HEK293 (cell line): ENCODE data around the gene FADD.

ENCODE experiments used
- CTCF ChIA-PET: fragments of 350-600 bp; formaldehyde crosslinking; extraction: SDS; loops from one replicate; lab custom pipeline; 2021; ENCODE audit warnings: antibody characterized with exemption; lab: Yijun Ruan, JAX
- POLR2A ChIA-PET: fragments of 300-600 bp; formaldehyde crosslinking; extraction: SDS; loops from one replicate; lab custom pipeline; 2020; ENCODE audit warnings: antibody characterized with exemption, inconsistent platforms; lab: Yijun Ruan, JAX
- H3K27ac ChIP-seq: fragments of 200-500 bp; sonication (Bioruptor generic); 2 replicates; pipeline ENCODE4 v1.5.1; 2014; ENCODE audit warnings: low read depth, low read length, control low read depth, inconsistent platforms; ENCODE audit errors: extremely low read depth
- H3K36me3 ChIP-seq, 2 experiments: fragments of 200-500 bp in 1 of 2; sonication (Bioruptor generic) in 1 of 2; 1 replicate in 1 of 2; 2 replicates in 1 of 2; pipeline ENCODE4 v1.5.1; 2014 to 2017; ENCODE audit warnings: inconsistent platforms in 2 of 2, low read length in 2 of 2; ENCODE audit not compliant: control insufficient read depth in 2 of 2, insufficient read depth in 1 of 2
- H3K4me1 ChIP-seq: fragments of 200-500 bp; sonication (Bioruptor generic); 2 replicates; pipeline ENCODE4 v1.5.1; 2014; ENCODE audit warnings: mild to moderate bottlenecking, low read length, inconsistent platforms; ENCODE audit not compliant: control insufficient read depth, insufficient read depth
- H3K4me3 ChIP-seq: 2 replicates; pipeline ENCODE4 v1.5.1; 2011; ENCODE audit warnings: low read depth, mild to moderate bottlenecking, control low read depth, low read length, moderate library complexity
- H3K9me3 ChIP-seq: fragments of 200-500 bp; sonication (Bioruptor generic); 2 replicates; pipeline ENCODE4 v1.5.1; 2014; ENCODE audit warnings: low read depth, low read length, inconsistent platforms; ENCODE audit not compliant: control insufficient read depth, insufficient read depth
- FEZF1 ChIP-seq: fragments of 450-650 bp; formaldehyde crosslinking; IDR thresholded peaks from 2 replicates; pipeline ENCODE4 v1.5.1; 2016; ENCODE audit warnings: missing biosample characterization, missing genetic modification characterization
- GLI2 ChIP-seq: fragments of 450-650 bp; formaldehyde crosslinking; IDR thresholded peaks from 2 replicates; pipeline ENCODE4; 2017; ENCODE audit warnings: missing biosample characterization, missing genetic modification characterization, low read depth, borderline replicate concordance
- KLF8 ChIP-seq: fragments of 450-650 bp; formaldehyde crosslinking; IDR thresholded peaks from 2 replicates; pipeline ENCODE4 v1.5.1; 2016; ENCODE audit warnings: missing biosample characterization, missing genetic modification characterization
- MEIS1 ChIP-seq: sonication (generic); formaldehyde crosslinking; IDR thresholded peaks from 2 replicates; pipeline ENCODE4 v1.8.1; 2022; ENCODE audit warnings: missing genetic modification reagents, mild to moderate bottlenecking, borderline replicate concordance
- SCRT2 ChIP-seq: fragments of 450-650 bp; formaldehyde crosslinking; IDR thresholded peaks from 2 replicates; pipeline ENCODE4 v1.5.1; 2016; ENCODE audit warnings: missing biosample characterization, missing genetic modification characterization
- SETDB1 ChIP-seq: IDR thresholded peaks from one replicate; pipeline ENCODE4 v1.6.1; 2017; ENCODE audit warnings: mild to moderate bottlenecking, low read length, moderate library complexity, mixed read lengths; ENCODE audit not compliant: insufficient read length
- ZFP3 ChIP-seq: fragments of 450-650 bp; formaldehyde crosslinking; IDR thresholded peaks from 2 replicates; pipeline ENCODE4 v1.5.1; 2016; ENCODE audit warnings: low read depth, missing biosample characterization, missing genetic modification characterization
- ZNF132 ChIP-seq: fragments of 450-650 bp; formaldehyde crosslinking; IDR thresholded peaks from 2 replicates; pipeline ENCODE4 v1.5.1; 2017; ENCODE audit warnings: missing biosample characterization, missing genetic modification characterization, borderline replicate concordance
- ZNF146 ChIP-seq: fragments of 450-650 bp; formaldehyde crosslinking; IDR thresholded peaks from 2 replicates; pipeline ENCODE4 v1.5.1; 2016; ENCODE audit warnings: missing biosample characterization, missing genetic modification characterization
- ZNF202 ChIP-seq: fragments of 450-650 bp; formaldehyde crosslinking; IDR thresholded peaks from 2 replicates; pipeline ENCODE4 v1.5.1; 2016; ENCODE audit warnings: missing biosample characterization, missing genetic modification characterization, borderline replicate concordance
- ZNF221 ChIP-seq: fragments of 450-650 bp; formaldehyde crosslinking; IDR thresholded peaks from 2 replicates; pipeline ENCODE4 v1.5.1; 2017; ENCODE audit warnings: missing biosample characterization, missing genetic modification characterization, borderline replicate concordance
- ZNF23 ChIP-seq: fragments of 450-650 bp; formaldehyde crosslinking; IDR thresholded peaks from 2 replicates; pipeline ENCODE4 v1.5.1; 2016; ENCODE audit warnings: missing biosample characterization, missing genetic modification characterization, borderline replicate concordance
- ZNF239 ChIP-seq: fragments of 450-650 bp; formaldehyde crosslinking; IDR thresholded peaks from 2 replicates; pipeline ENCODE4 v1.5.1; 2016; ENCODE audit warnings: missing biosample characterization, missing genetic modification characterization
- ZNF248 ChIP-seq: fragments of 450-650 bp; formaldehyde crosslinking; IDR thresholded peaks from 2 replicates; pipeline ENCODE4 v1.5.1; 2017; ENCODE audit warnings: missing biosample characterization, missing genetic modification characterization
- ZNF274 ChIP-seq, 2 experiments: fragments of 200-500 bp in 1 of 2; fragments of 450-650 bp in 1 of 2; sonication (Bioruptor generic) in 1 of 2; formaldehyde crosslinking in 1 of 2; IDR thresholded peaks; 2 replicates each; pipeline versions ENCODE4 v1.5.1 to v1.6.1; 2014 to 2016; ENCODE audit warnings: borderline replicate concordance in 1 of 2, inconsistent platforms in 1 of 2, low read length in 1 of 2, missing biosample characterization in 1 of 2, missing genetic modification characterization in 1 of 2
- ZNF324 ChIP-seq: fragments of 450-650 bp; formaldehyde crosslinking; IDR thresholded peaks from 2 replicates; pipeline ENCODE4 v1.5.1; 2016; ENCODE audit warnings: missing biosample characterization, missing genetic modification characterization
- ZNF404 ChIP-seq: fragments of 450-650 bp; formaldehyde crosslinking; IDR thresholded peaks from 2 replicates; pipeline ENCODE4 v1.5.1; 2017; ENCODE audit warnings: missing biosample characterization, missing genetic modification characterization
- ZNF544 ChIP-seq: fragments of 450-650 bp; formaldehyde crosslinking; IDR thresholded peaks from 2 replicates; pipeline ENCODE4 v1.5.0; 2017; ENCODE audit warnings: missing biosample characterization, missing genetic modification characterization
- ZNF600 ChIP-seq: fragments of 450-650 bp; formaldehyde crosslinking; IDR thresholded peaks from 2 replicates; pipeline ENCODE4 v1.5.1; 2016; ENCODE audit warnings: missing biosample characterization, missing genetic modification characterization
- ZNF670 ChIP-seq: fragments of 450-650 bp; formaldehyde crosslinking; IDR thresholded peaks from 2 replicates; pipeline ENCODE4 v1.5.1; 2016; ENCODE audit warnings: missing biosample characterization, missing genetic modification characterization, low read depth
- ZNF76 ChIP-seq: fragments of 450-650 bp; formaldehyde crosslinking; IDR thresholded peaks from 2 replicates; pipeline ENCODE4; 2016; ENCODE audit warnings: low read depth, missing biosample characterization, missing genetic modification characterization, borderline replicate concordance
- ZNF768 ChIP-seq: fragments of 450-650 bp; formaldehyde crosslinking; IDR thresholded peaks from 2 replicates; pipeline ENCODE4 v1.5.1; 2018; ENCODE audit warnings: missing biosample characterization, mild to moderate bottlenecking, missing genetic modification characterization
- ZNF791 ChIP-seq: fragments of 450-650 bp; formaldehyde crosslinking; IDR thresholded peaks from 2 replicates; pipeline ENCODE4 v1.5.1; 2016; ENCODE audit warnings: missing biosample characterization, missing genetic modification characterization
- ZXDB ChIP-seq: fragments of 450-650 bp; formaldehyde crosslinking; IDR thresholded peaks from 2 replicates; pipeline ENCODE4 v1.5.1; 2016; ENCODE audit warnings: missing biosample characterization, missing genetic modification characterization
- TF ChIP-seq, protein P1 (sequence below): fragments of 450-650 bp; formaldehyde crosslinking; IDR thresholded peaks from 2 replicates; pipeline ENCODE4 v1.5.1; 2016; ENCODE audit warnings: missing biosample characterization, missing genetic modification characterization
- TF ChIP-seq, protein P2 (sequence below): fragments of 450-650 bp; formaldehyde crosslinking; IDR thresholded peaks from 2 replicates; pipeline ENCODE4 v1.5.1; 2016; ENCODE audit warnings: missing biosample characterization, missing genetic modification characterization
- TF ChIP-seq, protein P3 (sequence below): fragments of 450-650 bp; formaldehyde crosslinking; optimal IDR thresholded peaks from 2 replicates; pipeline ENCODE3; 2016; ENCODE audit warnings: missing biosample characterization, mild to moderate bottlenecking, missing genetic modification characterization
- TF ChIP-seq, protein P4 (sequence below): fragments of 450-650 bp; formaldehyde crosslinking; IDR thresholded peaks from 2 replicates; pipeline ENCODE4 v1.5.1; 2016; ENCODE audit warnings: missing biosample characterization, missing genetic modification characterization
- TF ChIP-seq, protein P5 (sequence below): fragments of 450-650 bp; formaldehyde crosslinking; IDR thresholded peaks from 2 replicates; pipeline ENCODE4; 2016; ENCODE audit warnings: missing biosample characterization, missing genetic modification characterization

Gene FADD

DNA sequence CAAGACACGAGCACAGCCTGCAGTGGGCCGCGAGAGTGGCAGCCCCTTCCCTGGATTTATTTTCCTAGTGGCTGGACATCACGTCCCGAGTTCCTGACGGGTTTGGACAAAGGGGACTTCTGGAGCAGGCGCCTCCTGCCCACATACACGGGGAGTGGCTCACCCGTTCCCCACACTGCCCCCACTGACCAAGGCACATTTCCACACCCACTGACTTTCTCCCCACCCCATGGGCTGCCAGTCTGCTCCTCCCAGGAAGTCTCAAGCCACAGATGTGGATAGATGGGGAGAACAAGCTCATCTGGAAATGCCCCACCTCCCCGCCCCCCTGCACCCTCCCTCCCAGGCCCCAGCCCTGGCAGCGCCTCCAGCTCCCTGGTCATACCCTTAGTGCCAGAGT lies 34.0 kb upstream of the FADD start:
- Histone ChIP-seq H3K9me3 (no peaks in the 10 kb centered on the region), H3K27ac (no peak overlapping the region), H3K36me3 (no peaks in the 10 kb centered on the region), H3K4me1 (no peaks in the 10 kb centered on the region), H3K4me3 (no peak overlapping the region)
- CTCF ChIA-PET: no interaction called here
- TF ChIP-seq ZNF202 (tag by site-specific recombination) (no peak), ZNF23 (tag by site-specific recombination) (no peak), GLI2 (no peak), ZFP3 (tag by site-specific recombination) (no peak), ZNF248 (tag by site-specific recombination) (no peak), KLF8 (no peak), ZNF146 (tag by site-specific recombination) (no peak), ZNF132 (no peak), ZNF324 (tag by site-specific recombination) (no peak), FEZF1 (tag by site-specific recombination) (no peak), SETDB1 (no peak), ZNF544 (tag by site-specific recombination) (no peak), MEIS1 (CRISPR knock-in tag) (no peak), ZNF600 (tag by site-specific recombination) (no peak), ZNF768 (tag by site-specific recombination) (no peak), ZNF221 (tag by site-specific recombination) (no peak)
- TF ChIP-seq, protein P1, sequence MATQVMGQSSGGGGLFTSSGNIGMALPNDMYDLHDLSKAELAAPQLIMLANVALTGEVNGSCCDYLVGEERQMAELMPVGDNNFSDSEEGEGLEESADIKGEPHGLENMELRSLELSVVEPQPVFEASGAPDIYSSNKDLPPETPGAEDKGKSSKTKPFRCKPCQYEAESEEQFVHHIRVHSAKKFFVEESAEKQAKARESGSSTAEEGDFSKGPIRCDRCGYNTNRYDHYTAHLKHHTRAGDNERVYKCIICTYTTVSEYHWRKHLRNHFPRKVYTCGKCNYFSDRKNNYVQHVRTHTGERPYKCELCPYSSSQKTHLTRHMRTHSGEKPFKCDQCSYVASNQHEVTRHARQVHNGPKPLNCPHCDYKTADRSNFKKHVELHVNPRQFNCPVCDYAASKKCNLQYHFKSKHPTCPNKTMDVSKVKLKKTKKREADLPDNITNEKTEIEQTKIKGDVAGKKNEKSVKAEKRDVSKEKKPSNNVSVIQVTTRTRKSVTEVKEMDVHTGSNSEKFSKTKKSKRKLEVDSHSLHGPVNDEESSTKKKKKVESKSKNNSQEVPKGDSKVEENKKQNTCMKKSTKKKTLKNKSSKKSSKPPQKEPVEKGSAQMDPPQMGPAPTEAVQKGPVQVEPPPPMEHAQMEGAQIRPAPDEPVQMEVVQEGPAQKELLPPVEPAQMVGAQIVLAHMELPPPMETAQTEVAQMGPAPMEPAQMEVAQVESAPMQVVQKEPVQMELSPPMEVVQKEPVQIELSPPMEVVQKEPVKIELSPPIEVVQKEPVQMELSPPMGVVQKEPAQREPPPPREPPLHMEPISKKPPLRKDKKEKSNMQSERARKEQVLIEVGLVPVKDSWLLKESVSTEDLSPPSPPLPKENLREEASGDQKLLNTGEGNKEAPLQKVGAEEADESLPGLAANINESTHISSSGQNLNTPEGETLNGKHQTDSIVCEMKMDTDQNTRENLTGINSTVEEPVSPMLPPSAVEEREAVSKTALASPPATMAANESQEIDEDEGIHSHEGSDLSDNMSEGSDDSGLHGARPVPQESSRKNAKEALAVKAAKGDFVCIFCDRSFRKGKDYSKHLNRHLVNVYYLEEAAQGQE (tag by site-specific recombination): no peak
- TF ChIP-seq, protein P2, sequence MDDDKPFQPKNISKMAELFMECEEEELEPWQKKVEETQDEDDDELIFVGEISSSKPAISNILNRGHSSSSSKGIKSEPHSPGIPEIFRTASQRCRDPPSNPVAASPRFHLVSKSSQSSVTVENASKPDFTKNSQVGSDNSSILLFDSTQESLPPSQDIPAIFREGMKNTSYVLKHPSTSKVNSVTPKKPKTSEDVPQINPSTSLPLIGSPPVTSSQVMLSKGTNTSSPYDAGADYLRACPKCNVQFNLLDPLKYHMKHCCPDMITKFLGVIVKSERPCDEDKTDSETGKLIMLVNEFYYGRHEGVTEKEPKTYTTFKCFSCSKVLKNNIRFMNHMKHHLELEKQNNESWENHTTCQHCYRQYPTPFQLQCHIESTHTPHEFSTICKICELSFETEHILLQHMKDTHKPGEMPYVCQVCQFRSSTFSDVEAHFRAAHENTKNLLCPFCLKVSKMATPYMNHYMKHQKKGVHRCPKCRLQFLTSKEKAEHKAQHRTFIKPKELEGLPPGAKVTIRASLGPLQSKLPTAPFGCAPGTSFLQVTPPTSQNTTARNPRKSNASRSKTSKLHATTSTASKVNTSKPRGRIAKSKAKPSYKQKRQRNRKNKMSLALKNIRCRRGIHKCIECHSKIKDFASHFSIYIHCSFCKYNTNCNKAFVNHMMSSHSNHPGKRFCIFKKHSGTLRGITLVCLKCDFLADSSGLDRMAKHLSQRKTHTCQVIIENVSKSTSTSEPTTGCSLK (tag by site-specific recombination): no peak
- TF ChIP-seq, protein P3, sequence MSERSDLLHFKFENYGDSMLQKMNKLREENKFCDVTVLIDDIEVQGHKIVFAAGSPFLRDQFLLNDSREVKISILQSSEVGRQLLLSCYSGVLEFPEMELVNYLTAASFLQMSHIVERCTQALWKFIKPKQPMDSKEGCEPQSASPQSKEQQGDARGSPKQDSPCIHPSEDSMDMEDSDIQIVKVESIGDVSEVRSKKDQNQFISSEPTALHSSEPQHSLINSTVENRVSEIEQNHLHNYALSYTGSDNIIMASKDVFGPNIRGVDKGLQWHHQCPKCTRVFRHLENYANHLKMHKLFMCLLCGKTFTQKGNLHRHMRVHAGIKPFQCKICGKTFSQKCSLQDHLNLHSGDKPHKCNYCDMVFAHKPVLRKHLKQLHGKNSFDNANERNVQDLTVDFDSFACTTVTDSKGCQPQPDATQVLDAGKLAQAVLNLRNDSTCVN (tag by site-specific recombination): no peak
- POLR2A ChIA-PET: no interaction called here

DNA sequence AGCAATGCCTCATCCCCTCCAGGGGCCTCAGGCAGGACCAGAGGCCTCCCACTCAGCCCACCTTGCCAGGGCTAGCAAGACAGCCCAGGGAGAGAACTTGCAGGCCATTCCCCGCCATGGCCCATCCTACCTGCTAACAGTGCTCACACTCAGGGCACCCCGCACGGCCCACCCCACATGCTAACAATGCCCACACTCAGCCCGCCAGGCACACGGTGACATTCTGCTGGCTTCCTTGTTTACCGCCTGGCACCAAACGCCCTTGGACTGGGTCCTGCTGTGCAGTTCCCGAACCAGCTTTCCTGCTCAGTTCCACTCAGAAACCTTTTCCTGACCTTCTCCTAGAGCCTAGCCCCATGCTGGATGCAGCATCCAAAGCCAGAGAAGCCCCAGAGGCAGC lies 33.5 kb upstream of the FADD start:
- no peaks in the 10 kb centered on the region for H3K9me3 ChIP-seq
- H3K4me1 ChIP-seq: no peaks in the 10 kb centered on the region
- POLR2A ChIA-PET: no interaction called here
- no peaks in the 10 kb centered on the region for H3K36me3 ChIP-seq
- CTCF ChIA-PET: interaction anchor here (0.6 to 2.8 kb wide), 2 partner anchors 11 to 251 kb away, joined by 3 to 12 read pairs; no protein-coding TSS in a partner anchor
- no peak overlapping the region for H3K4me3 ChIP-seq
- no peak overlapping the region for H3K27ac ChIP-seq
- TF ChIP-seq ZNF274 (IDR thresholded peaks at IDR 0.05; ENCODE audit: low read length) (no peak), ZNF274 (tag by site-specific recombination; IDR thresholded peaks at IDR 0.05; ENCODE audit: borderline replicate concordance) (no peak), SCRT2 (tag by site-specific recombination) (no peak), ZNF221 (tag by site-specific recombination) (no peak), ZNF202 (tag by site-specific recombination) (no peak), ZNF404 (tag by site-specific recombination) (no peak), ZNF239 (tag by site-specific recombination) (no peak), ZNF76 (tag by site-specific recombination) (no peak), ZNF670 (tag by site-specific recombination) (no peak), ZXDB (tag by site-specific recombination) (no peak), ZNF791 (tag by site-specific recombination) (no peak)
- TF ChIP-seq, protein P4, sequence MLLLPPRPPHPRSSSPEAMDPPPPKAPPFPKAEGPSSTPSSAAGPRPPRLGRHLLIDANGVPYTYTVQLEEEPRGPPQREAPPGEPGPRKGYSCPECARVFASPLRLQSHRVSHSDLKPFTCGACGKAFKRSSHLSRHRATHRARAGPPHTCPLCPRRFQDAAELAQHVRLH: no peak
- TF ChIP-seq, protein P5, sequence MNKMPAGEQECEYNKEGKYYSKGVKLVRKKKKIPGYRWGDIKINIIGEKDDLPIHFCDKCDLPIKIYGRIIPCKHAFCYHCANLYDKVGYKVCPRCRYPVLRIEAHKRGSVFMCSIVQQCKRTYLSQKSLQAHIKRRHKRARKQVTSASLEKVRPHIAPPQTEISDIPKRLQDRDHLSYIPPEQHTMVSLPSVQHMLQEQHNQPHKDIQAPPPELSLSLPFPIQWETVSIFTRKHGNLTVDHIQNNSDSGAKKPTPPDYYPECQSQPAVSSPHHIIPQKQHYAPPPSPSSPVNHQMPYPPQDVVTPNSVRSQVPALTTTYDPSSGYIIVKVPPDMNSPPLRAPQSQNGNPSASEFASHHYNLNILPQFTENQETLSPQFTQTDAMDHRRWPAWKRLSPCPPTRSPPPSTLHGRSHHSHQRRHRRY: no peak
